MM.1S (cell line): ENCODE data around the gene CNOT10.

Experiments used
- CTCF ChIP-seq: fragments of 300-600 bp; sonication (generic); IDR thresholded peaks from 2 replicates; pipeline ENCODE4 v1.5.1; 2016; ENCODE audit warnings: antibody characterized with exemption, low read length, mixed read lengths
- EZH2 ChIP-seq: fragments of 300-600 bp; sonication (generic); optimal IDR thresholded peaks from 2 replicates; pipeline ENCODE3; 2017; ENCODE audit warnings: low read depth, mild to moderate bottlenecking, antibody characterized with exemption, low read length, mixed read lengths
- EZH2phosphoT487 ChIP-seq: fragments of 300-600 bp; sonication (generic); IDR thresholded peaks from 2 replicates; pipeline ENCODE4 v1.6.1; 2018; ENCODE audit warnings: antibody characterized with exemption, low read length

GRCh38 chr3:32817257-32817557, 132.2 kb downstream of the CNOT10 start:
- TF ChIP-seq CTCF (no peak), EZH2 (no peak), EZH2phosphoT487 (no peak)
